Caco-2 (cell line): Measurements from ENCODE around the gene CFAP210. TPM values are rescaled to one million over a fixed set of nuclear protein-coding genes. Genes with fewer than 3 reads are reported as not detected.

ENCODE experiments used
- BruUV-seq: library from RNA; stranded (reverse); fragments of 400-500 nt; replicated peaks from 2 replicates; lab custom pipeline; 2021; lab: Mats Ljungman, UMichigan
- CTCF ChIA-PET: fragments of 300-600 bp; sonication (Branson Sonifier 250); formaldehyde crosslinking; loops from one replicate; lab custom pipeline; 2022; ENCODE audit warnings: antibody characterized with exemption; lab: Charles Lee
- POLR2A ChIA-PET: fragments of 300-600 bp; sonication (Branson Sonifier 250); formaldehyde crosslinking; loops from one replicate; lab custom pipeline; 2022; ENCODE audit warnings: antibody characterized with exemption; lab: Charles Lee
- DNase-seq, 2 experiments: peaks; one replicate each; pipeline versions ENCODE4 v3.0.0 to v3.0.0-alpha.2; 2020 to 2022
- H3K27me3 ChIP-seq: replicated peaks from 2 replicates; pipeline ENCODE4 v1.6.0; 2011; ENCODE audit warnings: low read length; ENCODE audit not compliant: control insufficient read depth, insufficient read depth
- H3K36me3 ChIP-seq: 2 replicates; pipeline ENCODE4 v1.5.1; 2011; ENCODE audit warnings: low read length; ENCODE audit not compliant: control insufficient read depth, insufficient read depth
- H3K4me1 ChIP-seq: fragments of 250-450 bp; sonication (Bioruptor Pico); 2 replicates; pipeline ENCODE4 v1.5.1; 2020; ENCODE audit warnings: mild to moderate bottlenecking
- H3K4me3 ChIP-seq: 2 replicates; pipeline ENCODE4 v1.5.1; 2011; ENCODE audit warnings: low read depth, mild to moderate bottlenecking, control low read depth, low read length
- H3K9me3 ChIP-seq: fragments of 250-450 bp; sonication (Bioruptor Pico); 2 replicates; pipeline ENCODE4 v1.5.1; 2020; ENCODE audit warnings: mild to moderate bottlenecking, moderate library complexity
- H3K27ac Mint-ChIP-seq: one replicate; pipeline ENCODE4 v1.8.0; 2022; ENCODE audit warnings: mixed read lengths; ENCODE audit not compliant: unreplicated experiment
- H3K27me3 Mint-ChIP-seq: one replicate; pipeline ENCODE4 v1.8.0; 2022; ENCODE audit warnings: mixed read lengths; ENCODE audit not compliant: insufficient read depth, unreplicated experiment
- H3K36me3 Mint-ChIP-seq: one replicate; pipeline ENCODE4 v1.8.0; 2022; ENCODE audit warnings: mild to moderate bottlenecking, mixed read lengths; ENCODE audit not compliant: insufficient read depth, unreplicated experiment
- H3K4me1 Mint-ChIP-seq: one replicate; pipeline ENCODE4 v1.8.0; 2022; ENCODE audit warnings: low read depth, mixed read lengths; ENCODE audit not compliant: unreplicated experiment
- H3K4me3 Mint-ChIP-seq: one replicate; pipeline ENCODE4 v1.8.0; 2022; ENCODE audit warnings: mild to moderate bottlenecking, moderate library complexity, mixed read lengths; ENCODE audit not compliant: unreplicated experiment
- H3K9me3 Mint-ChIP-seq: one replicate; pipeline ENCODE4 v1.8.0; 2022; ENCODE audit warnings: mixed read lengths; ENCODE audit not compliant: unreplicated experiment
- CTCF ChIP-seq, 2 experiments: fragments of 200-600 bp in 1 of 2; IDR thresholded peaks; 1 replicate in 1 of 2; 2 replicates in 1 of 2; pipeline versions ENCODE4 v1.5.1 to v1.8.0; 2011 to 2022; ENCODE audit warnings: antibody characterized with exemption in 1 of 2, control low read depth in 1 of 2, inconsistent platforms in 1 of 2, low read depth in 1 of 2, low read length in 1 of 2, mild to moderate bottlenecking in 1 of 2, moderate library complexity in 1 of 2; ENCODE audit not compliant: insufficient read depth in 1 of 2, severe bottlenecking in 1 of 2, unreplicated experiment in 1 of 2
- intact Hi-C: fragments of 100-400 bp; cut with micrococcal nuclease; formaldehyde crosslinking; loops from one replicate; pipeline ENCODE4 v1.10.0; 2022; ENCODE audit not compliant: unreplicated experiment
- total RNA-seq: library from RNA; stranded (reverse); gene quantifications from 2 replicates; pipeline ENCODE4 v1.2.3, GENCODE V29; 2022

Gene CFAP210
- total RNA-seq, 1 experiment from 2014 or later, result not detected

- no peaks in the 10 kb centered on the region for H3K4me1 Mint-ChIP-seq
- no peaks in the 10 kb centered on the region for H3K36me3 Mint-ChIP-seq
- H3K27ac Mint-ChIP-seq, result no peak overlapping the region
- no peaks in the 10 kb centered on the region for H3K36me3 ChIP-seq
- H3K4me3 ChIP-seq, result no peak overlapping the region
- no peaks in the 10 kb centered on the region for H3K4me1 ChIP-seq
- H3K9me3 Mint-ChIP-seq, result no peaks in the 10 kb centered on the region
- BruUV-seq, result no TSS peak
- CTCF ChIA-PET, result no interaction called here
- H3K4me3 Mint-ChIP-seq, result no peak overlapping the region
- intact Hi-C loops, result no loop called here
- TF ChIP-seq CTCF (IDR thresholded peaks at IDR 0.05; ENCODE audit: insufficient read depth in 1 of 2, low read depth in 1 of 2, low read length in 1 of 2, severe bottlenecking in 1 of 2, unreplicated experiment in 1 of 2), result no peak
- H3K27me3 ChIP-seq, result no peaks in the 10 kb centered on the region
- H3K9me3 ChIP-seq, result no peaks in the 10 kb centered on the region
- H3K27me3 Mint-ChIP-seq, result no peaks in the 10 kb centered on the region
- DNase-seq, result no peak
- POLR2A ChIA-PET, result no interaction called here
Observed at GRCh38 chr2:169670215-169670651, 24.0 kb downstream of the CFAP210 start.

GRCh38 chr2:169667583-169667982 is 26.6 kb downstream of the CFAP210 start:
- intact Hi-C loops, result no loop called here
- Histone ChIP-seq H3K27me3 (no peaks in the 10 kb centered on the region), H3K36me3 (no peaks in the 10 kb centered on the region), H3K4me3 (no peak overlapping the region), H3K9me3 (no peaks in the 10 kb centered on the region), H3K4me1 (no peaks in the 10 kb centered on the region)
- no peak for DNase-seq
- no peak for TF ChIP-seq CTCF (IDR thresholded peaks at IDR 0.05; ENCODE audit: insufficient read depth in 1 of 2, low read depth in 1 of 2, low read length in 1 of 2, severe bottlenecking in 1 of 2, unreplicated experiment in 1 of 2)
- no peaks in the 10 kb centered on the region for H3K9me3 Mint-ChIP-seq
- no peaks in the 10 kb centered on the region for H3K36me3 Mint-ChIP-seq
- POLR2A ChIA-PET, result no interaction called here
- H3K4me1 Mint-ChIP-seq, result no peaks in the 10 kb centered on the region
- no peaks in the 10 kb centered on the region for H3K27me3 Mint-ChIP-seq
- H3K27ac Mint-ChIP-seq, result no peak overlapping the region
- no TSS peak for BruUV-seq
- CTCF ChIA-PET, result no interaction called here
- no peak overlapping the region for H3K4me3 Mint-ChIP-seq

GRCh38 chr2:169664978-169665930 is 29.0 kb downstream of the CFAP210 start:
- Histone ChIP-seq H3K27me3 (no peaks in the 10 kb centered on the region), H3K4me3 (no peak overlapping the region), H3K9me3 (no peaks in the 10 kb centered on the region), H3K36me3 (no peaks in the 10 kb centered on the region), H3K4me1 (no peaks in the 10 kb centered on the region)
- no peaks in the 10 kb centered on the region for H3K36me3 Mint-ChIP-seq
- no peaks in the 10 kb centered on the region for H3K9me3 Mint-ChIP-seq
- no TSS peak for BruUV-seq
- H3K27ac Mint-ChIP-seq, result no peak overlapping the region
- CTCF ChIA-PET, result no interaction called here
- TF ChIP-seq CTCF (IDR thresholded peaks at IDR 0.05; ENCODE audit: insufficient read depth in 1 of 2, low read depth in 1 of 2, low read length in 1 of 2, severe bottlenecking in 1 of 2, unreplicated experiment in 1 of 2), result no peak
- H3K4me1 Mint-ChIP-seq, result no peaks in the 10 kb centered on the region
- no peak for DNase-seq
- POLR2A ChIA-PET, result no interaction called here
- peaks cover 9% of the 10 kb centered on the region for H3K27me3 Mint-ChIP-seq
- H3K4me3 Mint-ChIP-seq, result no peak overlapping the region
- intact Hi-C loops, result no loop called here
